SK-MEL-5 (cell line): ENCODE measurements around the gene CDH2. TPM values are rescaled to one million over a fixed set of nuclear protein-coding genes. Genes with fewer than 3 reads are reported as not detected.

ENCODE experiments used
- DNase-seq: peaks from one replicate; pipeline ENCODE4 v3.0.0-alpha.2; 2016; ENCODE audit warnings: low read depth, low spot score
- in situ Hi-C: cut with HindIII; loops from 2 replicates; pipeline ENCODE4 v1.10.0; 2016; ENCODE audit warnings: low sequenced_read_pairs, high pct_unique_total_duplicates, low pct_unique_long_range_greater_than_20kb
- total RNA-seq: library from RNA; depleted of rRNA; stranded (reverse); fragments of >200 nt; shearing (Covaris generic); gene quantifications from 2 replicates; pipeline ENCODE4 v1.2.3, GENCODE V29; 2014

The CDH2 gene
- total RNA-seq, 1 experiment from 2014 or later: 0.16 TPM

DNA sequence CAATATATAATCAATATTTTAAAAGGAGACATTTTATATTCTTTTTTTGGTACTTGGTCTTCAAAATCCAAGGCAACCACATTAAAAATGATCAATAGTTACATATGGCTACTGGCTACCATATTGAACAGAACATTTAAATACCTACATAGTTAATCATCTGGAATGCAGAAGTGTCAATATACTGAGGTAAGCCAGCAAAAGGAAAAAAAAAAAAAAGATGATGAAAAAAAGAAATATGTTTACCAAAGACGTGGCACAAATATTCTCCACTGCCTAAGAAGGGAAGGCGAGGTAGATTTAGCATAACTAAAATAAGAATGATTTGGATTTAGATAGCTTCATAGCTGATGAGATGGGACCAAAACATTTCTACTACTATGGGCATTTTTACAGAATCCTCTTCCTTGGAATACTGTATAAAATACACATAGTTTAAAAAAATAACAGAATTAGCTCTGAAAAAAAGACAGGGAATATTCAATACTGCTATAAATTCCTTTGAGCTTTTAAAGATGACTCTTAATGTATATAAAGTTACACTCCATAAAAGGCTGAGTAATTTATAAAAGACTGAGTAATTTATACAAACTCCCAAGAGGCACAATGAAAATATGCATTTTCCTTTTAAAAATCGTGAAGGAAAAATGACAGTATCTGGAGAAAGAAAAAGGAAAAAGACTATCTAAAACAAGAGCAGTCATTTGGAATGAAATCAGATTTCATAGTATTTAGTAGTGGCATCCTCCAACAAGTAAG is 63.5 kb downstream of the CDH2 start:
- in situ Hi-C loops: no loop called here
- no peak for DNase-seq

DNA sequence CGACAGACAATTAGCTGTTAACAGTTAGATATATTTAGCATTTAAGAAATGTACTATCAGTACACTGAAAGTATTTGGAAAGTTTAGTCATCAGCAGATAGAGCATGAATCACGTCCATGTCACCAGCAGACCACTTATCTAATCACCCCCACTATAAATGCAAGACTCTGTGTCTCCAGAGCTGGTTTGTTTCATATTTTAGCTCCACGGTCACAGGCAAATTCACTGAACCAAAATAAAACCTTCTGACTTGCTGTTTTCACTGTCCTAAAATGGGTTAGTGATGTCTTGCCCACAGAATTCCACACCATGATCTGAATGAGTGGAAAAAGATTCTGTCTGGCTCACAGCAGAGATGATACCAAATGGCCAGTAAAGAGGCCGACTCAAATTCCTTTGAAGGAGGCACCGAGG is 64.9 kb downstream of the CDH2 start:
- in situ Hi-C loops: no loop called here
- DNase-seq: no peak

DNA sequence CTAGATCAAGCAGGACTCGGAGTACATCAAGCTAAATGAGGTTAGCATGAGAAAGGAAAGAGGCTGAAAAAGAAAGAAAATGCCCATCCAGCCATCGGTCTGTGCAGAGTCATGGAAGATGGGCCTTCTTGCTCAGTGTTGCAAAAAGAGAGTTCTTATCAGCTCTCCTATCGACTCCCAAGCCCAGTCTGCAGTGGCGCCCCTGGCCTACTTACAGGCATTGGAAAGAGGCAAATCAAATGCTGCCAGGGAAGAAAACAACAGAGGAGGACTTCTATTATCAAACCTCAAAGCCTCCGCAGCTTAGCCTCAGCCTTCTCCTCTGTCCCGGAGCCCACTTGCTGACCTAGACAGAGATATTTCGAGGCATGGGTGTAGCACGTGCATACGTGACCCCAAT is 66.0 kb downstream of the CDH2 start:
- no peak for DNase-seq
- in situ Hi-C loops: no loop called here

GRCh38 chr18:28109781-28110560 is 67.0 kb downstream of the CDH2 start:
- in situ Hi-C loops: no loop called here
- no peak for DNase-seq

DNA sequence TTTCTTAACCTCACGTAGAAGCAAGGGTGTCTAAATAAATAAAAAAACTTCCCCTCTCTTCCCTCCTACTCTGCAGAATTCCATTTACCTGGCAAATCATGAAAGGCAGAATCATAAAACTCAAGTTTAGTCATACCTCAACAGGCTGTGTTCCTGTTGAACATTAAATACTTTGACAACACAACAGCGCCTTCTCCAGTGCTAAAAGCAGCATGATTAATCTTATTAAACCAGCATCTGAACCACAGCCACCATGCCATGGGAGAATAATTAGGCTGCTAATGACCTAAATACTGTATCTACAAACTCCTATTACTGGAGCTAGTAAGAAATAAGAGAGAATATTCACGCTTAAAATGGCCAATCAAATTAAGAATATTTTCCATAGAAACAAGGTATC is 68.1 kb downstream of the CDH2 start:
- DNase-seq: no peak
- in situ Hi-C loops: no loop called here

DNA sequence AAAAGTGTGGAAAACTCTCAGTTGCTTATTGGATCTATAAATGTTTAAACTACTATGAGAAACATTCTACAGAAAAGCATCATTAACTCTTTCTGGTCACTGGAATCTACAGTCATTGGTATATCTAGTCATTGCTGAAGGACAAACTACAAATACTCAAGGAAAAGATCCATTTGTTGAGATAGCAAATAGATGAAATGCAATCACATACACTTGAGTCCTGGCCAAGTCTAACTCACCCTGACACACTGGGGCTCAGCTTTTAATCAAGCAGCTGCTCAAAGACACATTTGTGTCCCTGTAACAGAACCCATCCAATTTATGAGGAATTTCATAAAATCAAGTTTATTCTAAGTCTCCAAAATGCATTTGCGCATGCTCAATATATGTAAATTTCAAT is 68.7 kb downstream of the CDH2 start:
- DNase-seq: no peak
- in situ Hi-C loops: no loop called here

DNA sequence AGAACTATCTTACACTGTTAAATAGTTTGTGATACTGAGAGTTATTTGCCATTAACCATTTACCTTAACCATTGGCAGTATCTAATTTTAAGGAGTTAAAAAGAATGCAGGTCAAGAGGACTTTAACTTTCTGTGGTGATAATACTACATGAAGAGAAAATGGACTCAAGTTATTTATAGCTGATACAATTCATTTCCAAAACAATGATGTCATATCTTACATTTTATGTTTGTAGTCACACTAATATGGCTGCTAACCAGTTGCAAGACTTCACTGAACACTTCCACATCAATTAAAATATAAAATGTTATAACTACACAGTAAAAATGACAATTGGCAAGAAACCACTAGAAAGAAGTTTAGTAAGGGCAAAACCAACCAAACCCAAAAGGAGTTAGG is 77.7 kb downstream of the CDH2 start:
- in situ Hi-C loops: no loop called here
- DNase-seq: no peak

- no peak for DNase-seq
- in situ Hi-C loops: no loop called here
Observed at GRCh38 chr18:28095631-28096030, 81.3 kb downstream of the CDH2 start.

GRCh38 chr18:28095041-28095440 is 81.9 kb downstream of the CDH2 start:
- no peak for DNase-seq
- in situ Hi-C loops: no loop called here

- DNase-seq: no peak
- in situ Hi-C loops: no loop called here
Observed at GRCh38 chr18:28091197-28091596, 85.7 kb downstream of the CDH2 start.

GRCh38 chr18:28088477-28088876 is 88.5 kb downstream of the CDH2 start:
- DNase-seq: no peak
- in situ Hi-C loops: no loop called here

DNA sequence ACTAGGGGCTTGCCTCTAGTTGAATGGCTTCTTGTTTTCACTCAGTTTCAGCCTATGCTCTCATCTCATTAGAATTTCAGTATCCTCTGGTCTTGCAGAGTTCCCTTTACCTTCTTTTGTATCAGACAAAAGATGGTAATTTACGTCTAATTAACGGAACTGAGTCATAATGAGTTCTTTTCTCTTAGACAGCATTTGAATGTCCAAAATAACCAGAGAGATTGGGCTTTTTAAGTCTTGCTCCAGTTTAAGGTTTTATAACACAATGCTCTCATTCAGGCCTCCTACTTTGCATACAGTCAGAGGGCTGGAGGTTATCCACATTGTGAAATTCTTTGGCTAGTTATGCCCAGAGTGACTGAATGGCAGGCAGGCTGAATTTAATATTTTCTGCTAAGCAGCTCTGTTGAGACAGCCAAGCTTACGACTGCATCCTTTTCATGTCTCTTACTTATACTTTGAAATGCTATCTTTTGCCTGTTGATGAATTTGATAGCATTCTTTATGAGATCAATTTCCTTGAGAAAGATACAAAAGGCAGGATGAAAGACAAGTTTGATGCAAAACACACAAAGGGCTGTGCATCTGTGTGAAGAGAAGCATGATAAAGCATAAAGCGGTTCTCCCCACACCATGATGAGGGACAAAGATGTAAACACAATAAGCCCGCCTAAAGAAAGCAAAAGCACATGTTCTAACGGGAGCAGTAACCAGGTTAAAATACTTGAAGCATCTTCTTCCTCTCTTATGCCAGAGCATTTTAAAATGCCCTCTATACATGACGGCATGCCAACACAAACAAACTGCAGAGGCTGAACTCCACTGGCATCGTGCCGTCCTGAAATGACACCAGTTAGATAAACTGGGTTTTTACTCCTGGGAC is 90.0 kb downstream of the CDH2 start:
- no peak for DNase-seq
- in situ Hi-C loops: no loop called here

DNA sequence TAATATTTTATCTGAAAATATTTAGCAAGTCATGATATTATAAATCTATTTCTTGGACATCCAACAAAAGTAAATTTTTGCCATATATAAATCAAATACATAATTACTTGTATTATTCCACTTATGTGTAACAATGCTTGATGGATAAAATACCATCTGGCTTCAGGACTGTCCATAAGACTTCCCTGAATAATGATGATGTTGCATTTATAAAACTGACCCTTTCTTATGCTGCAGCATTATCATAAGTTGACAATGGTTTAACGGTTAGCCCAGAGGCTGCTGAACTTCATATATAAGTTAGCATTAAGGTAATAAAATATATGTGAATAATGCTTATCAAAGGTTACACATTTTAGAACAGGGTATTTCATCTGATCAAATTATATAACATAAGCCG is 95.4 kb downstream of the CDH2 start:
- DNase-seq: no peak
- in situ Hi-C loops: no loop called here

- DNase-seq: no peak
- in situ Hi-C loops: no loop called here
Observed at GRCh38 chr18:28080876-28081300, 96.0 kb downstream of the CDH2 start.

- in situ Hi-C loops: no loop called here
- DNase-seq: no peak
Observed at GRCh38 chr18:28079883-28080282, 97.0 kb downstream of the CDH2 start.

- in situ Hi-C loops: no loop called here
- no peak for DNase-seq
Observed at GRCh38 chr18:28078849-28079248, 98.1 kb downstream of the CDH2 start.

DNA sequence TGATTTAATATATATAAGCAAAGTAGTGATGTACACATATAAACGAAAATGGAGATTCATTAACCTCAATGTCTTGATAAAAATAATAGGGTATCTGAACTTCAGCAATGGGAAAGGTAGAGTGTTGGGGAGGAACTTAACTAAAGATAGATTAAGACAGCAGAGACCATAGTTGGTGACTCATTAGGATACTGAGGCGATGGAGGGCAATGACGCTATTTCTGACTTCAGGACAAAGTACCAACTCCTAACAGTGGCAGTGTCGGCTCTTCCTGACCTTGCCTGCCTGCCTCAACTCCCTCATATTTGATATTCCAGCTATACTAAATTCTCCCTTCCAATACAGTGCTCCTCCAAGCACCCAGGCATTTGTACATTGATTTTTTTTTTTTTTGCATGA is 98.6 kb downstream of the CDH2 start:
- in situ Hi-C loops: no loop called here
- DNase-seq: no peak

DNA sequence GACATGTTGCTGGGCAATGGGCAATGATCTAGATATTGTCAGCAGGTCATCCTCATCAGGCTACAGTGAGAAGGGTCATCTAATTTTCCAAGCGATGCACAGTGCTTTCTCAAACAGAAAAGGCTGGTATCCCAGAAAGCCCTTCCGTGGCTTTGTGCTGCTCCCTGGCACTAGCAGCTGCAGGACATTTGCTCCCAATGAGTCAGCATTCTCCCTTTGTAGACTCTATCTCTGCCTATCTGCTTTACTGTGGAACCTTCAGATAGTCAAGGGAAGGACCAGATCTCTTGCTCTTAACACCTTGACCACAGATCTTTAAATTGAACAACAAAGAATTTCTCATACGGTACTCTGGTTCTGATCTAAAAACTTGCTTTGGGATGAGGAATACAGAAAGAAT is 101.4 kb downstream of the CDH2 start:
- DNase-seq: no peak
- in situ Hi-C loops: no loop called here
